NCI-H128 (cell line): ENCODE results near the gene MPHOSPH8.

Experiments
- DNase-seq: peaks from one replicate; lab custom pipeline; 2025; ENCODE audit not compliant: unreplicated experiment; lab: John Stamatoyannopoulos, UW

MPHOSPH8 gene

GRCh38 chr13:19633479-19634255 lies at the start of gene MPHOSPH8:
MPHOSPH8 (plus strand) TSS chr13:19633659; CDS start chr13:19633749, 90 bp downstream.
- DNase-seq = peak; percentile 98

- DNase-seq = no peak
Measured at GRCh38 chr13:19586904-19587634, 46.4 kb upstream of the MPHOSPH8 start.

- no peak for DNase-seq
Measured at GRCh38 chr13:19587635-19588300, 45.7 kb upstream of the MPHOSPH8 start.

GRCh38 chr13:19589312-19589711 lies 44.1 kb upstream of the MPHOSPH8 start:
- no peak for DNase-seq

GRCh38 chr13:19590423-19590822 lies 43.0 kb upstream of the MPHOSPH8 start:
- DNase-seq = no peak

GRCh38 chr13:19591864-19592263 lies 41.6 kb upstream of the MPHOSPH8 start:
- DNase-seq = no peak

GRCh38 chr13:19592657-19593180 lies 40.7 kb upstream of the MPHOSPH8 start:
- DNase-seq = no peak

GRCh38 chr13:19596086-19596485 lies 37.4 kb upstream of the MPHOSPH8 start:
- DNase-seq = no peak

- no peak for DNase-seq
Measured at GRCh38 chr13:19596960-19597361, 36.5 kb upstream of the MPHOSPH8 start.

GRCh38 chr13:19597523-19597922 lies 35.9 kb upstream of the MPHOSPH8 start:
- DNase-seq = no peak

GRCh38 chr13:19601749-19602725 lies 31.4 kb upstream of the MPHOSPH8 start:
- DNase-seq = peak; percentile 27

- no peak for DNase-seq
Measured at GRCh38 chr13:19604306-19604705, 29.2 kb upstream of the MPHOSPH8 start.

- no peak for DNase-seq
Measured at GRCh38 chr13:19605161-19605955, 28.1 kb upstream of the MPHOSPH8 start.

- DNase-seq = no peak
Measured at GRCh38 chr13:19606152-19606551, 27.3 kb upstream of the MPHOSPH8 start.

- no peak for DNase-seq
Measured at GRCh38 chr13:19606737-19607136, 26.7 kb upstream of the MPHOSPH8 start.

- no peak for DNase-seq
Measured at GRCh38 chr13:19607523-19608078, 25.9 kb upstream of the MPHOSPH8 start.

GRCh38 chr13:19618977-19619376 lies 14.5 kb upstream of the MPHOSPH8 start:
- DNase-seq = no peak

- no peak for DNase-seq
Measured at GRCh38 chr13:19622193-19622592, 11.3 kb upstream of the MPHOSPH8 start.

- DNase-seq = no peak
Measured at GRCh38 chr13:19624265-19624664, 9.2 kb upstream of the MPHOSPH8 start.
